Sciatic nerve (tissue), 2 donors: ENCODE results near the gene EPHA5. TPM values are rescaled to one million over a fixed set of nuclear protein-coding genes. Genes with fewer than 3 reads are reported as not detected.

Experiments
- ATAC-seq: fragments of 200-7000 bp; cut with Tn5 transposase; one replicate; pipeline ENCODE4 v1.9.1; 2020; ENCODE audit warnings: mild to moderate bottlenecking, moderate library complexity
- DNase-seq: peaks from one replicate; pipeline ENCODE4 v3.0.0-alpha.2; 2020; ENCODE audit warnings: low spot score
- intact Hi-C: fragments of 100-400 bp; cut with DNase I; formaldehyde crosslinking; loops from one replicate; pipeline ENCODE4 v1.14.2; 2022
- total RNA-seq: library from RNA; stranded (reverse); fragmentation: NEBNext Ultra II Directional; extraction: Animal tissue kit (Norgen Biotek cat#: 25700); gene quantifications from one replicate; pipeline ENCODE4 v1.2.1, GENCODE V29; 2021
- donor health status: DM: no; HTN: no; CAD: no.
- donor health status: DM: no; HTN: no; CAD: no.

The EPHA5 gene
- total RNA-seq, 1 donor from 2014 or later: 8.9 TPM

DNA sequence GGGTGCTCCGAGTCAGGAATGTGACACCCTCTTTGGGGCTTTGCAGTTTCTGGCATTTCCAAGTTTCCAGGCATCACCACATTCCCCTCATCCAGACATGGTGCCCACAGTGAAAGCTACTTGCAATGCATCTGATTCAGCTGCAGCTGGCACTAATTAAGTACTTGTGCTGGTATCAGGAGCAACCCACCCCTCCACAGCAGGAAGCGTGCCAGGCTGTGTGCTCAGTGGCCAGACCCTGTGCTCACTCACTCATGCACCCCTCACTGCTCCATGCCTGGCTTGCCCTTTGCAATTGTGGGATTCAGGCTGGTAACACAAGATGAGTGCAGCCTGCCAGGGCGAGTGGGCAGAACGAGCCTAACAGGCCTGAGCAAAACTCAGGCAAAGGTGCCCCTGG lies 271.2 kb downstream of the EPHA5 start:
- intact Hi-C loops: no loop called here
- DNase-seq (no peak), ATAC-seq (peak; percentile 30)

DNA sequence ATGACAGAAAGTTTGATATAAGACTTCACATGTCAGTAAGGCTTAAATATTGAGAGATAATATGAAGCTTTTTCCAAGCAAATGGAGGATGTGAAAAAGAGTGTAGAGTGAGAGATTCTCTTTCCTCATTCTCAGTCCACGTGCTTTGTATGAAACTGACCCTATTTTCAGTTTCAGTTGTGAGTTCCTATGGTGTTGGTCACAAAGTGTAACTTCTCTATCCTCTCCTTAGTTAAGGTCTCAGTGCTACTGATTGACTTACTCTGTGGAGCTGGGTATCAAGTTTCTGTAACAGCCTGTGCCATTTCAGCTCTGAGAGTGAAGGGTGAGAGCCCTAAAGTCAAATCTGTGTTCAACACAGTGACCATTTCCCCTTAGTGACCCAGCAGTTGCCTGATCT lies 277.2 kb downstream of the EPHA5 start:
- intact Hi-C loops: no loop called here
- DNase-seq: no peak
- no peak for ATAC-seq

DNA sequence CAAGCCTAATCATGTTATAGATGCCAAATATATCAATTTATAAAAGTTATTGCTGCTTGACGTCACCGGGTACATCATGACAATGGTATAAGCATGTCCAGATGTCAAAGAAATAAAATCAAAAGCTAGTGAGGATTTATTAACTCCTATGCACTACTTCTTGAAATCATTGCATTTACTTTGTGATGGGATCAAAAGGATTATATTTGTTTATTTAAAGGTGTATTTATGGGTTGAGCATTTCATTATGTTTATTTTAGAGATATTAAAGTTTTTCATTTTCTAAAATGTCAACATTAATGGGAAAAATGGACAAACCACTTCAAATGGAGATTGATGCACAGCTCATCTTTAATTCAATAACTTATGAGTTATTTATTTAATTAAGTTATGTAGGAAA lies 277.8 kb downstream of the EPHA5 start:
- intact Hi-C loops: no loop called here
- no peak for ATAC-seq

DNA sequence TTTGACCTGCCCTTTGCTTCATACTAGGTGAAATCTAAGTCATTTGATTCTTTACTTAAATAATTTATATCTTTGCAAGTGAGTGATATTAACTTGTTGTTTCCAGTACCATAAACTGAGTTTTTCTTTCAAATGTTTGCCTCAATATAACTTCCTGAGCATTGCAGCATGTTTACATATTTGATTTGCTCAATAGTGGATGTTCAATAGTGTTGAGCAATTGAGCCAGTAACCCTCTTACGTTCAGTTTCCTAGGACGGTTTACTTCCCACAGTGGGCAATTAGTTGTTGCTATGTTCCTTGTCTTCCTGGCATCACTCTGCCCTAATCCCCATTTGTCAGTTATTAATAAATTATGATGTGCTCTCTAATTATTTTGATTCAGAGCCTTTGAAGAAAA lies 278.5 kb downstream of the EPHA5 start:
- no peak for DNase-seq
- ATAC-seq: no peak
- intact Hi-C loops: no loop called here

More for the DNA sequence above, 277.8 kb downstream of the EPHA5 start:
- no peak for DNase-seq

DNA sequence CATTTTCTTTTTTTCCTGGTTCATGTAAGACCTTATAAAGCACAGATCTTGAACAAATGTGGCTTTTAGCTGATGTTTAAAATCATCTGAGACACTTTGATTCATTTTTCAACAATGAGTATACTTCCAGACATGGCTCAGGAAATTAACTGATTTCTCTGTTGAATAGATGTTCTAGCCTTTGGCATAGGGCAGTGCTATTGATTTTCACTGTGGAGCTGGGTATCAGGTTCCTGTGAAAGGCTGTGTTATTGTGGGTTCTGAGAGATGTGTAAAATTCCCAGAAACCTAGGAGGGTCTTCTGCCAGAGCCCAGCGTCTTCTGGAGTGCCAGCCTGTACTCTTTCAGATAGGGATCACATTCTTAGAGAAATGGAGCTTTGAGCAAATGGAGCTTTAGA lies 278.9 kb downstream of the EPHA5 start:
- DNase-seq: no peak
- no peak for ATAC-seq
- intact Hi-C loops: no loop called here

DNA sequence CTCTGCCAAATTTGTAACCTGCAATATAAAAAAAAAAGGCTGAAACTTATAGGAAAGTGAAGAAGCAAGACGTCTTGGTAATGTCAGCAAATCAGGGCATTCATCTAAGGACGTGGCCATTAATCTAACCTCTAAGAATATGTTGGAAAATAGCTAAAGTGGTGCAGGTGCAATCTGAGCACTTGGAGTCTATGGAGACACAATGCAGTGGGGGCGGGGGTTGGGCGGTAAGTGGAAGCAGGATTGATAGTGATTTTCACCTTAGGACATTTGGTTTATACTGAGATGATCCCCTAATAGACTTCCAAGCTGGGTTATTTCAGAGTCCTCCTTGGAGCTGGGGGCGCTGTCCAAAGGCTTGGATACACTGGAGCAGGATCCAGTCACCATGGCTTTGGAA lies 283.4 kb downstream of the EPHA5 start:
- no peak for DNase-seq
- intact Hi-C loops: no loop called here
- no peak for ATAC-seq

DNA sequence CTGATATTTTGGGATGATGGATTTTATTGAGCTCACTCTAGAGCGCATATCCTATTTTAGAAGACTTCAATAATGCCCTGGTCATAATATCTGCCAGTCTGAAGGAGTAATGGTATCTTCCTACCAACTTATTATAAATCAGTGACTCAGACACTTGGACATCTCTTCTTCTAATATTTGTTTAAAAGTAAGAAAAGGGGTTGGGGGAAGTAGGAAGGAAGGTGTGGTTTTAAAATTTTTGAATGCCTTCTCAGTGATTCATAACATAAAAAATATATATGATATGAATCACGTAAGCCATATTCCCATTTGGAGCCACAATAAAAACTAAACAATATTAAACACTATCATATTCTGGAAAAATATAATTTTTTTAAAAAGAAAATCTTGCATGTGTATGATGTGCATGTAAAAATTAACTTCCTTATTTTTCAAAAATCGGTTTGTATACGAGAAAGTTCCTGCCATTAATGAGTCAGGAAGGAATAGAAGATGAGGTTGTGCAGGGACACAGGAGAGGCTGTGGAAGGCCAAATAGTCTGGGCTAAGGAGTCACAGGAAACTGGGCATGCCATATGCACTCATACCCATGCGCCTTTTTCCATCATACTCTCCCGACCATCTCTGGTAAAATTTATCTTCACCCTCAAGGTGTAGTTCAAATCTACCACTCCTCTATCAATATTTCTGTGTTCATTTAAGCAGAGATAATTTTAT lies 286.5 kb downstream of the EPHA5 start:
- ATAC-seq (no peak), DNase-seq (no peak)
- intact Hi-C loops: no loop called here

DNA sequence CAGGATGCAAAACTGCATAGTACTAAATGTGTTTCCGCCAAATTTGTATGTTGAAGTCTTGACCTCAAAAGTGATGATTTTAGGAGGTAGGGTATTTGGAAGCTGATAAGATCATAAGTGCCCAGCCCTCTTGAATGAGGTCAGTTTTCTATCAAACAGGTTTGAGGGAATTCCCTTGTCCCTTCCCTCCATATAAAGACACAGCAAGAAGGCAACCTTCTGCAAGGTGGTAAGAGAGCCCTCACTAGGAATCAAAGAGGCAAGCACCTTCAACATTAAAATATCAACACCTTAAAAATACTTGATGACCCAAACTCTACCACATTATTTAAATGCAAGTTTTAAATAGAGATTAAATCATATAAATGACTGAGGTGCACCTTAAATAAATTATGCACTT lies 288.6 kb downstream of the EPHA5 start:
- intact Hi-C loops: no loop called here
- ATAC-seq (no peak), DNase-seq (no peak)

DNA sequence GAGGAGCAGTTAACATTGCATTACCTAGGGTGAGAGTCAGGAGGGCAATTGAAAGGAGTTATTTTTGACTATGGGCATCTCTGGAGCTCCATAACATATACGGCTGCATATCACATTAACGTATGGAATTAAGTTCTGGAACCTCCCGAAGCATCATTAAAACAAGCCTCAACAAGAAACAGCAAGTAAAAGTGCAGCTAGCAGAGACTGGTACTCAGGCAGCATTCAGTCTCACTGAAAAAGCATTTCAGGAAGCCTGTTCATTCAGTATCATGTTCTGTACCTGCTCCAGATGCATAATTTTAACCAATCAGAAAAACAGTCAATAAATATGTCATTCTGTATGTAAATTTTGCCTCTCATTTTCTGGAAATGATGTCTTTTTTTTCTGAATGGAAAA lies 299.6 kb downstream of the EPHA5 start:
- DNase-seq (no peak), ATAC-seq (no peak)
- intact Hi-C loops: no loop called here

DNA sequence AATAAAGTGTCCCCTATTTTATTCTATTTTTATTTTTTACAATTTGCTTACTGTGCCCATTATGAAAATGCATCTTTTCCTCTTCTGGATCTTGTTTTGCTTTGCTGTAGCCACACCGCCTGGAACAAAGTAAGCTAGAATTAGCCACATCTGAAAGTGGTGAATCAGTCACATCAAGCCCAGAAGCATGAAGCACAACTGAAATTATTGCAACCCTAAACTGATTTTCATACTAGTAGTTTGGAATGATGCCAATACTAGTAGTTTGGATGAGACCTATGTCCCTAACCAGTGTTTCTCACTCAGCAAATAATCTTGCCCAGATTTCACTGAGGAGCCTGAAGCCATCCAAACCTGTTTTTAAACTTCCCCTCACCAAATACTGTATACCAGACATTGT lies 303.0 kb downstream of the EPHA5 start:
- no peak for DNase-seq
- intact Hi-C loops: no loop called here
- no peak for ATAC-seq

DNA sequence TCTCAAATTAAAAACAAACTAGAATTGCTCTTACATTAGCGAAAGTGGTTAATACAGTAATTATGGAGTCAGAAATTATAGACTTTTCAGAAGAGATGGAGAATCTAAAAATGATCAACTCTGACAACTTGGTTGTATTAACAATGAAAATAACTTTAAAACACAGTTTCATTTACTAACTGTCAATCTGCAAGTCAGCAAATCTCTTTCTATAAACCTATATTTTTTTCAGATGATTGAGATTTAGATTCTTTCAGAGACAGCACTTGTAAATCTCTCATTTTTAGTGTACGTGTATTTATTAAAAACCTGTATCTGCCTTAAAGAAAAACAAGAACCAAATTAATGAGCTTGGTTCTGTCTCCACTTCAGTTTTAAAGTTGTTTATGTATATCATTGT lies 311.4 kb downstream of the EPHA5 start:
- ATAC-seq: no peak

DNA sequence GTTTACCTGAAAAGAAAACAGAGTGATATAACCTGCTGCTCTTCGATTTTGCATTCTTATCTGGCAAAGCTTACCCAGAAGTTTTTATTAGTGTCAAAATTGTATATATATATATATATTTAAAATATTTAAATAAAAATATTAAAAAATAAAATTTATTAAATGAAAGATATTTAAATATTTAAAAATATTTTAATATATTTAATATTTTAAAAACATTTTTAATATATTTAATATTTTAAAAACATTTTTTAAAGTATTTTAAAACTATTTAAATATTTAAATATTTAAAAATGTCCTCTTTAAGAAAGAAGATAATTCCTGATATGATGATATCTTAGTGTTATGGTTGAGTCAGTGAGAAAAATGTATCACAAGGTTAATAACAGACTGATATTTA lies 317.2 kb downstream of the EPHA5 start:
- intact Hi-C loops: no loop called here
- ATAC-seq: no peak

More for the DNA sequence above, 311.4 kb downstream of the EPHA5 start:
- intact Hi-C loops: no loop called here
- no peak for DNase-seq

DNA sequence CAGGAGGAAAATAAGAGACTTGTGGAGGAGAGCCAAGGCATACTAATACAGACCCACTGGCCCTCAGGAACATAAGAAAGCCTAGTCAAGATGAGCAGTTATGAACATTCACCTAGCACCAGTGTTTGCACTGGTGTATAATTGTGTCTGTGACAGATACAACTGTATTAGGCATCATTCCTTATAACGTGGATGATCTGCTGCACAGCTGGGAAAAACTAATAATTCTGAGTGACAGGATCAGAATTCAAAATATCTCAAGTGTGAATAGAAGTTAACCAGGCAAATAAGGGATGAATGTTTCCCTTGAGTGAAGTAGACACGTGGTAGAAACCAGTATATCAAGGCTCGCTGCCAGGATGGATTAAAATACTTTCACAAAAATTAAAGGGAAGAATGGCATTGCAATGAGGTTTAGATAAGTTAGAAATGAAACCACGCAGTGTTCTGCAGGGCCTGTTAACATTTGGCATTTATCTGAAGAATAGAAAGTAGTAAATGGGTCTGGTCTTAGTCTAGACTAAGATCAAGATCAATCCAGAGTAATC lies 325.9 kb downstream of the EPHA5 start:
- ATAC-seq (no peak), DNase-seq (no peak)
- intact Hi-C loops: no loop called here

More for the DNA sequence above, 317.2 kb downstream of the EPHA5 start:
- no peak for DNase-seq

DNA sequence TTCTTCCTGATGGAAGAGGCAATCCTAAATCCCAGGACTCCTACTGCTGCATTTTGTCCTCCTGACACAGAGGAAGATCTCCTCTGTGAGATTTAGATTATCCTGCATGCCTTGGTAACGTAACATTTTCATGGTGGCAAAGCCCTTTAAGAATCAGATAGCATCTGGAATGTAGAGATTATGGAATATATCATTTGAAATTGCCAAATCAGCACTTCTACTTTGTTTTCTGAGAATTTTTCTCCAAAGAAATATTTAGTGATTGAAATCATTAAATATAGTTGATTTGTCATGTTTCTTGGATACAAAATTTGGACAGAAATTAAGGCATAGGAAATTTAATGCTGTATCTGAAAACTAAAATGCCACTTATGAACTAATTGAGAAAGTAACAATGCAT lies 326.9 kb downstream of the EPHA5 start:
- no peak for ATAC-seq
- intact Hi-C loops: no loop called here
- no peak for DNase-seq

DNA sequence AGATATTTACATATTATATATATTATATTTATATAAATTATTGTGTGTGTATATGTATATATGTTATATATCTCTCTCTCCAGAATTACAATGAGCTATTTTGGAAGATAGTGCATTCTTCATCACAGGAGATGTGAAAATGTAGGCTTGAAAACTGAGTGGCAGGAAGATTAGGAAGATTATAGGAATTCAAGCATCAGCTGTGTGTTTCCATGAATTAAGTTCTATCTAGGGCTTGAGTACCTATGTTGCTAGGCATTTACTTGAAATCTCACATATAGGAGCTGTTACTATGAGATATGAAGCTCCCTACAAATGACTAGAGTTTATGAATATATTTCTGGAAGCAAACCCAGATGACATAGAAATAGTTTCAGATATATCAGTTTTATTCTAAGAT lies 328.7 kb downstream of the EPHA5 start:
- no peak for ATAC-seq
- DNase-seq: no peak
- intact Hi-C loops: no loop called here

DNA sequence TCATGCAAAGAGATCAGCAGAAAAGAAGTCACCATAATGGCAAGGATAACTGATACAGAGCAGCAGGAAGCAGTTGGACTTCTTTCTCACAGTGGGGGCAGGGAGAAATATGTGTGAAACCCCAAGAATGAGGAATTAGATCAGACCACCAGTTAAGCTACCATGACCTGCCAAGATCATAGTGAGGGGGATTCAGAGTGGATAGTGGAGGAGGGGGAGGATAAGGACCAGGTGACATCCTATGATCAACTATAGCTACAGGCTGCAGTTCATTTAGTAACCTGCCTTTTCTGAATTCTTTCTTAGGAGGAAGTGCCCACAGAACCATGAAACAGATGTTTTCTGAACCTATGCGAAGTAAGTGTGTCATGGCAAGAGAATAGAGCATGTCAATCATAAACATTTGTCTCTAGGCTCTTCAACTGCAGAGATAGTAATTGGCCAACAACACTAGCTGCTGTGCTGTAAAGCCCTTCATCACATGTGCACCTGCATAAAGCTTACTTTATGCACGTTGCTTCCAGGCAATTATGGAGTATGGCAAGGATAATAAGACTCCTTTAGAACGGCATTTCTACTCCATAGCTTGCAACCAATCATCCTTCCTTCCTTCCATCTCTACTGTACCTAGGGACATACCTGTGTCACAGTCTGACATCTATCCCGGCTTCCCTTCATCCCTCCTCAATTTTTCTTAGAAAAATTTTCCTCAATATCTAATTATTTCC lies 329.7 kb downstream of the EPHA5 start:
- no peak for ATAC-seq
- DNase-seq: no peak
- intact Hi-C loops: no loop called here

DNA sequence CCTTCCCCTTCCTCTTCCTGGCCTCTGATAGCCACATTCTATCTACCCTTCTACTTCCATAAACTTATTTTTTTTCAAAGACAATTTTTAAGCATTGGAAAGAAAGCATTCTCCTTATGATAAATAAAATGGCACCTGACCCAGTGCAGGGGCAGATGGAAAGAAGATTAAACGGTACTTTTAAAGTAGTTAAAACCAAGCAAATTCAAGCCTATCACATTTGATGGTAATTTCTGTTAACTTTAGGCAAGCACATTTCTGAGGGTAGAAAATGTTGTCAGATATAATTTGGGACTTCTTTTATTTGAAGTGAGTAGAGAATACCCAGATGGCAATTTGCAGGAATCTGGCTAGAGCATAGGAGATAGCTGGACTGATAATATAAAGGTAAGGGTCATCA lies 332.9 kb downstream of the EPHA5 start:
- ATAC-seq (no peak), DNase-seq (no peak)
- intact Hi-C loops: no loop called here

DNA sequence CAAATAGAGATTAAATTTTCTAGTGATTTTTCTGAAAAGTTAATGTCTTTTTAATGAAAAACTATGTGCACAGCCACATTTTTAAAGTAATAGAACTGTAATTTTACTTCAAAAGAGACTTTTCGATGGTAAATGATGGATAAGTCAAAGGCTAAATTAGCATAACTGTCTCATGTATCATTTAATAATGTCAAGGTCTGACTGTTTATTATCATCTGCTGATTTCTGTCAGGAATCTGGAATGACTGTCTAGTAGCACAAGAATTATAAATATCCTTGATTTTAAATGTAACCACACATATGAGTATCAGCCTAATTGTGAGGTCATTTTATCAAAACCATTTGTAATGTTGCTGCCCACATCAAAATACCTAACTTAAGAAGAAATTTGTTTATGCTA lies 333.8 kb downstream of the EPHA5 start:
- DNase-seq (no peak), ATAC-seq (no peak)
- intact Hi-C loops: no loop called here

DNA sequence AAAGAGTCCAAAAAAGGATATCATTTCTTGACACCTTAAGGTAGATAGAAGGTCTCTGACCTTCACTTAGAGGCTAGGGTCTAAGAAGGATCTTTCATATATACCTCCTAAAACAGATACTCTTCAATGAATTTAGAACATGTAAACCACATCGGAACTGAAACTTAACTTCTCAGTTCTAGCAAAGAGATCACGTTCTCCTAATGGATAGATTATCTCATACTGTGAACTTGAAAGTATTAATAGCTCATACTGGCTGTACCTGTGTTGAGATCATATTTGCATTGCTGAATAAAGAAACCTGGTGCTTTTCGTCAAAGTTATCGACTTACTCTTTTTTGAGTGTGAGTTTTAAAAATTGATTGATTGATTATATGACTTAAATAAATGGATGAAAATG lies 353.8 kb downstream of the EPHA5 start:
- ATAC-seq (no peak), DNase-seq (no peak)
- intact Hi-C loops: no loop called here

DNA sequence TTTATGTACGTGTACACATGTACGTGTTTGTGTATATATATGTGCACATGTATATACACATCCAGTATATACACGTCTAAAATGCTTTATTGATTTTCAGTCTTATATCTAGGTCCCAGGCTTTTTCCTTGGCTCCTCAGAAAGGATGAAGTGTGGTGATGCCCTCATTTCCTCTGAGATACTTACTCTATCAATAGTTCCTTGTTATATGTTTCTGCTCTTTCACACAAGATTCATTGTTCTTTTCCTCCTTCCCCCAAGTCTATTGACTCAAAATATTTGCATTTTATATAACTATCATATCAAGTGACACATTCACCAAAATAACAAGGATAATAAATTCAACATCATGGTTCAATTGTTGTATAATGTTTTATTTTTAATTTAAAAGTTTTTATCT lies 359.2 kb downstream of the EPHA5 start:
- DNase-seq (no peak), ATAC-seq (no peak)
- intact Hi-C loops: no loop called here

DNA sequence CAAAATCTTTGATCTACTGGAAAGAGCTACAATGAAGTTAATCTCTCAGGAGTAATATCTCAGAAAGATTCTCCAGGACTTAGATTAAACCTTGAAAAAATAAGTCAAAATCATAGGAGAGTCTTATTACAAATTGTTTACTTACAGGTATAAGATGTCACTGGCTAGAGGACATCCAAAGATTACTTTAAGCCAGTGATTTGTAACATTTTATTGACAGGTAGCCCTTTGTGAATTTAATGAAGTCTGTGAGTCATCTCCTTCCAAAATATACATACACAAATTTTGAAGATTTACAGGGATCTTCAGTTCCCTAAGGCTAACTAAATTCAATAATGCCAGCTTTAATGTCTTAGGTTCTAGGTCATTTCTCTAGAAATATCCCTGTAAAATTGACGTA lies 359.7 kb downstream of the EPHA5 start:
- intact Hi-C loops: no loop called here
- DNase-seq: no peak
- ATAC-seq: no peak
